Mammary microvascular endothelial cell (primary cell): ENCODE data around the gene PAGE3. TPM values are rescaled to one million over a fixed set of nuclear protein-coding genes. Genes with fewer than 3 reads are reported as not detected.

Experiments
- total RNA-seq: library from RNA; depleted of rRNA; stranded (reverse); fragments of >200 nt; gene quantifications from 2 replicates; pipeline ENCODE4 v1.2.3, GENCODE V29; 2015

PAGE3 gene
- not detected in 2 replicates for total RNA-seq

GRCh38 chrX:55264816-55265215 is at the start of gene PAGE3:
PAGE3 (minus strand) TSS chrX:55264916; CDS start chrX:55263903, 1,013 bp downstream.

GRCh38 chrX:55220119-55220794 is 44.5 kb downstream of the PAGE3 start, which contains the start of gene PAGE5:
PAGE5 (plus strand) TSS chrX:55220346; CDS start chrX:55221383, 1,037 bp downstream.

Other genes starting within 250 kb of the PAGE3 start
- not detected in 2 replicates for gene ALAS2, start 233.9 kb downstream of the PAGE3 start, total RNA-seq
- not detected in 2 replicates for gene PAGE2B, start 189.9 kb downstream of the PAGE3 start, total RNA-seq
- not detected in 2 replicates for gene PAGE2, start 175.9 kb downstream of the PAGE3 start, total RNA-seq
- gene PAGE5, start 44.6 kb downstream of the PAGE3 start, total RNA-seq, result not detected in 2 replicates
- gene MAGEH1, start 187.2 kb upstream of the PAGE3 start, total RNA-seq, result 19.7 and 19.9 TPM in 2 replicates
- gene USP51, start 224.9 kb upstream of the PAGE3 start, total RNA-seq, result 0.79 and 1.00 TPM in 2 replicates